C4-2B (cell line): Measurements from ENCODE around the gene SYNE2.

Experiments
- CTCF ChIP-seq: fragments of 450-650 bp; conservative IDR thresholded peaks from 2 replicates; pipeline ENCODE4 v1.5.1; 2017; ENCODE audit warnings: mild to moderate bottlenecking
- ZFX ChIP-seq: fragments of 450-650 bp; IDR thresholded peaks from 2 replicates; pipeline ENCODE4 v1.6.1; 2017

GRCh38 chr14:64045091-64045490 is 192.3 kb downstream of the SYNE2 start:
- no peak for TF ChIP-seq CTCF
- TF ChIP-seq ZFX: no peak
